ENCODE data around the gene SPINK6. TPM values are rescaled to one million over a fixed set of nuclear protein-coding genes. Genes with fewer than 3 reads are reported as not detected.

The SPINK6 gene
- total and polyA plus RNA-seq, 2 of the 8 experiments (the other 6 are each of a cell fraction or from before 2014, with no cell fraction given), result not detected

DNA sequence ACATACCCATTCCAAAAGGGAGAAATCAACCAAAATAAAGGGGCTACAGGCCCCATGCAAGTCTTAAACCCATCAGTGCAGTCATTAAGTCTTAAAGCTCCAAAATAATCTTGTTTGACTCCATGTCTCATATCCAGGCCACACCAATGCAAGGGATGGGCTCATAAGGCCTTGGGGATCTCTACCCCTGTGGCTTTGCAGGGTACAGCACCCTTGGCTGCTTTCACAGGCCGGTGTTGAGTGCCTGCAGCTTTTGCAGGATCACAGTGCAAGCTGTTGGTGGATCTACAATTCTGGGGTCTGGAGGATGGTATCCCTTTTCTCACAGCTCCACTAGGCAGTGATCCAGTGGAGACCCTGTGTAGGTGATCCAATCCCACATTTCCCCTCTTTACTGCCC is 39.5 kb upstream of the SPINK6 start (continued):
- TF ChIP-seq, protein P1, sequence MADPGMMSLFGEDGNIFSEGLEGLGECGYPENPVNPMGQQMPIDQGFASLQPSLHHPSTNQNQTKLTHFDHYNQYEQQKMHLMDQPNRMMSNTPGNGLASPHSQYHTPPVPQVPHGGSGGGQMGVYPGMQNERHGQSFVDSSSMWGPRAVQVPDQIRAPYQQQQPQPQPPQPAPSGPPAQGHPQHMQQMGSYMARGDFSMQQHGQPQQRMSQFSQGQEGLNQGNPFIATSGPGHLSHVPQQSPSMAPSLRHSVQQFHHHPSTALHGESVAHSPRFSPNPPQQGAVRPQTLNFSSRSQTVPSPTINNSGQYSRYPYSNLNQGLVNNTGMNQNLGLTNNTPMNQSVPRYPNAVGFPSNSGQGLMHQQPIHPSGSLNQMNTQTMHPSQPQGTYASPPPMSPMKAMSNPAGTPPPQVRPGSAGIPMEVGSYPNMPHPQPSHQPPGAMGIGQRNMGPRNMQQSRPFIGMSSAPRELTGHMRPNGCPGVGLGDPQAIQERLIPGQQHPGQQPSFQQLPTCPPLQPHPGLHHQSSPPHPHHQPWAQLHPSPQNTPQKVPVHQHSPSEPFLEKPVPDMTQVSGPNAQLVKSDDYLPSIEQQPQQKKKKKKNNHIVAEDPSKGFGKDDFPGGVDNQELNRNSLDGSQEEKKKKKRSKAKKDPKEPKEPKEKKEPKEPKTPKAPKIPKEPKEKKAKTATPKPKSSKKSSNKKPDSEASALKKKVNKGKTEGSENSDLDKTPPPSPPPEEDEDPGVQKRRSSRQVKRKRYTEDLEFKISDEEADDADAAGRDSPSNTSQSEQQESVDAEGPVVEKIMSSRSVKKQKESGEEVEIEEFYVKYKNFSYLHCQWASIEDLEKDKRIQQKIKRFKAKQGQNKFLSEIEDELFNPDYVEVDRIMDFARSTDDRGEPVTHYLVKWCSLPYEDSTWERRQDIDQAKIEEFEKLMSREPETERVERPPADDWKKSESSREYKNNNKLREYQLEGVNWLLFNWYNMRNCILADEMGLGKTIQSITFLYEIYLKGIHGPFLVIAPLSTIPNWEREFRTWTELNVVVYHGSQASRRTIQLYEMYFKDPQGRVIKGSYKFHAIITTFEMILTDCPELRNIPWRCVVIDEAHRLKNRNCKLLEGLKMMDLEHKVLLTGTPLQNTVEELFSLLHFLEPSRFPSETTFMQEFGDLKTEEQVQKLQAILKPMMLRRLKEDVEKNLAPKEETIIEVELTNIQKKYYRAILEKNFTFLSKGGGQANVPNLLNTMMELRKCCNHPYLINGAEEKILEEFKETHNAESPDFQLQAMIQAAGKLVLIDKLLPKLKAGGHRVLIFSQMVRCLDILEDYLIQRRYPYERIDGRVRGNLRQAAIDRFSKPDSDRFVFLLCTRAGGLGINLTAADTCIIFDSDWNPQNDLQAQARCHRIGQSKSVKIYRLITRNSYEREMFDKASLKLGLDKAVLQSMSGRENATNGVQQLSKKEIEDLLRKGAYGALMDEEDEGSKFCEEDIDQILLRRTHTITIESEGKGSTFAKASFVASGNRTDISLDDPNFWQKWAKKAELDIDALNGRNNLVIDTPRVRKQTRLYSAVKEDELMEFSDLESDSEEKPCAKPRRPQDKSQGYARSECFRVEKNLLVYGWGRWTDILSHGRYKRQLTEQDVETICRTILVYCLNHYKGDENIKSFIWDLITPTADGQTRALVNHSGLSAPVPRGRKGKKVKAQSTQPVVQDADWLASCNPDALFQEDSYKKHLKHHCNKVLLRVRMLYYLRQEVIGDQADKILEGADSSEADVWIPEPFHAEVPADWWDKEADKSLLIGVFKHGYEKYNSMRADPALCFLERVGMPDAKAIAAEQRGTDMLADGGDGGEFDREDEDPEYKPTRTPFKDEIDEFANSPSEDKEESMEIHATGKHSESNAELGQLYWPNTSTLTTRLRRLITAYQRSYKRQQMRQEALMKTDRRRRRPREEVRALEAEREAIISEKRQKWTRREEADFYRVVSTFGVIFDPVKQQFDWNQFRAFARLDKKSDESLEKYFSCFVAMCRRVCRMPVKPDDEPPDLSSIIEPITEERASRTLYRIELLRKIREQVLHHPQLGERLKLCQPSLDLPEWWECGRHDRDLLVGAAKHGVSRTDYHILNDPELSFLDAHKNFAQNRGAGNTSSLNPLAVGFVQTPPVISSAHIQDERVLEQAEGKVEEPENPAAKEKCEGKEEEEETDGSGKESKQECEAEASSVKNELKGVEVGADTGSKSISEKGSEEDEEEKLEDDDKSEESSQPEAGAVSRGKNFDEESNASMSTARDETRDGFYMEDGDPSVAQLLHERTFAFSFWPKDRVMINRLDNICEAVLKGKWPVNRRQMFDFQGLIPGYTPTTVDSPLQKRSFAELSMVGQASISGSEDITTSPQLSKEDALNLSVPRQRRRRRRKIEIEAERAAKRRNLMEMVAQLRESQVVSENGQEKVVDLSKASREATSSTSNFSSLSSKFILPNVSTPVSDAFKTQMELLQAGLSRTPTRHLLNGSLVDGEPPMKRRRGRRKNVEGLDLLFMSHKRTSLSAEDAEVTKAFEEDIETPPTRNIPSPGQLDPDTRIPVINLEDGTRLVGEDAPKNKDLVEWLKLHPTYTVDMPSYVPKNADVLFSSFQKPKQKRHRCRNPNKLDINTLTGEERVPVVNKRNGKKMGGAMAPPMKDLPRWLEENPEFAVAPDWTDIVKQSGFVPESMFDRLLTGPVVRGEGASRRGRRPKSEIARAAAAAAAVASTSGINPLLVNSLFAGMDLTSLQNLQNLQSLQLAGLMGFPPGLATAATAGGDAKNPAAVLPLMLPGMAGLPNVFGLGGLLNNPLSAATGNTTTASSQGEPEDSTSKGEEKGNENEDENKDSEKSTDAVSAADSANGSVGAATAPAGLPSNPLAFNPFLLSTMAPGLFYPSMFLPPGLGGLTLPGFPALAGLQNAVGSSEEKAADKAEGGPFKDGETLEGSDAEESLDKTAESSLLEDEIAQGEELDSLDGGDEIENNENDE (IDR thresholded peaks at IDR 0.05; ENCODE audit: insufficient replicate concordance, low read length), result no peak
- TF ChIP-seq, protein P2, sequence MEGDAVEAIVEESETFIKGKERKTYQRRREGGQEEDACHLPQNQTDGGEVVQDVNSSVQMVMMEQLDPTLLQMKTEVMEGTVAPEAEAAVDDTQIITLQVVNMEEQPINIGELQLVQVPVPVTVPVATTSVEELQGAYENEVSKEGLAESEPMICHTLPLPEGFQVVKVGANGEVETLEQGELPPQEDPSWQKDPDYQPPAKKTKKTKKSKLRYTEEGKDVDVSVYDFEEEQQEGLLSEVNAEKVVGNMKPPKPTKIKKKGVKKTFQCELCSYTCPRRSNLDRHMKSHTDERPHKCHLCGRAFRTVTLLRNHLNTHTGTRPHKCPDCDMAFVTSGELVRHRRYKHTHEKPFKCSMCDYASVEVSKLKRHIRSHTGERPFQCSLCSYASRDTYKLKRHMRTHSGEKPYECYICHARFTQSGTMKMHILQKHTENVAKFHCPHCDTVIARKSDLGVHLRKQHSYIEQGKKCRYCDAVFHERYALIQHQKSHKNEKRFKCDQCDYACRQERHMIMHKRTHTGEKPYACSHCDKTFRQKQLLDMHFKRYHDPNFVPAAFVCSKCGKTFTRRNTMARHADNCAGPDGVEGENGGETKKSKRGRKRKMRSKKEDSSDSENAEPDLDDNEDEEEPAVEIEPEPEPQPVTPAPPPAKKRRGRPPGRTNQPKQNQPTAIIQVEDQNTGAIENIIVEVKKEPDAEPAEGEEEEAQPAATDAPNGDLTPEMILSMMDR (IDR thresholded peaks at IDR 0.05; ENCODE audit: control extremely low read depth in 1 of 3, insufficient read depth in 1 of 3, low read depth in 1 of 3, low read length in 3 of 3), result peak in 1 of 3 experiments; percentile 8; a peak in 1 of 4 replicates

Measured in H1 (cell line).